ENCODE results near the gene TET3.

Gene TET3

GRCh38 chr2:73999881-74000597 is 15.3 kb downstream of the TET3 start:
- Histone ChIP-seq H3K36me3 (peaks cover 17% of the 10 kb centered on the region), H3K9me3 (no peaks in the 10 kb centered on the region), H3K4me1 (ENCODE audit: control insufficient read depth in 1 of 2, insufficient read depth in 1 of 2, low read depth in 1 of 2, low read length in 1 of 2) (peaks cover 22 to 37% of the 10 kb centered on the region in 2 experiments), H3K27ac (no peak overlapping the region), H3K4me3 (ENCODE audit: low read depth in 1 of 2, low read length in 1 of 2) (no peak overlapping the region), H3K27me3 (peaks cover 21% of the 10 kb centered on the region)
- no peak for TF ChIP-seq CTCF (IDR thresholded peaks at IDR 0.05)

GRCh38 chr2:74000666-74001065 is 16.0 kb downstream of the TET3 start:
- Histone ChIP-seq H3K27ac (no peak overlapping the region), H3K36me3 (peaks cover 22% of the 10 kb centered on the region), H3K4me3 (ENCODE audit: low read depth in 1 of 2, low read length in 1 of 2) (no peak overlapping the region), H3K4me1 (ENCODE audit: control insufficient read depth in 1 of 2, insufficient read depth in 1 of 2, low read depth in 1 of 2, low read length in 1 of 2) (peaks cover 22 to 37% of the 10 kb centered on the region in 2 experiments), H3K9me3 (no peaks in the 10 kb centered on the region), H3K27me3 (peaks cover 21% of the 10 kb centered on the region)
- TF ChIP-seq CTCF (IDR thresholded peaks at IDR 0.05), result no peak

GRCh38 chr2:74001121-74001520 is 16.4 kb downstream of the TET3 start:
- H3K9me3 ChIP-seq, result no peaks in the 10 kb centered on the region
- no peak overlapping the region for H3K4me3 ChIP-seq (ENCODE audit: low read depth in 1 of 2, low read length in 1 of 2)
- H3K27me3 ChIP-seq, result peaks cover 21% of the 10 kb centered on the region
- TF ChIP-seq CTCF (IDR thresholded peaks at IDR 0.05), result no peak
- H3K36me3 ChIP-seq, result peaks cover 26% of the 10 kb centered on the region
- H3K4me1 ChIP-seq (ENCODE audit: control insufficient read depth in 1 of 2, insufficient read depth in 1 of 2, low read depth in 1 of 2, low read length in 1 of 2), result peaks cover 17 to 35% of the 10 kb centered on the region in 2 experiments
- H3K27ac ChIP-seq, result peak overlapping the region; percentile 53

- Histone ChIP-seq H3K4me3 (ENCODE audit: low read depth in 1 of 2, low read length in 1 of 2) (peak overlapping the region; percentile 57 to 72), H3K36me3 (peaks cover 29% of the 10 kb centered on the region), H3K27ac (peak overlapping the region; percentile 53), H3K4me1 (ENCODE audit: control insufficient read depth in 1 of 2, insufficient read depth in 1 of 2, low read depth in 1 of 2, low read length in 1 of 2) (peaks cover 16 to 35% of the 10 kb centered on the region in 2 experiments), H3K9me3 (no peaks in the 10 kb centered on the region), H3K27me3 (peaks cover 21% of the 10 kb centered on the region)
- no peak for TF ChIP-seq CTCF (IDR thresholded peaks at IDR 0.05)
Observed at GRCh38 chr2:74001781-74002504, 17.2 kb downstream of the TET3 start.

- peak; percentile 36 for TF ChIP-seq CTCF (IDR thresholded peaks at IDR 0.05)
- Histone ChIP-seq H3K27me3 (peaks cover 21% of the 10 kb centered on the region), H3K4me3 (ENCODE audit: low read depth in 1 of 2, low read length in 1 of 2) (peak overlapping the region; percentile 57 to 72), H3K36me3 (peaks cover 29% of the 10 kb centered on the region), H3K27ac (peak overlapping the region; percentile 53), H3K9me3 (no peaks in the 10 kb centered on the region), H3K4me1 (ENCODE audit: control insufficient read depth in 1 of 2, insufficient read depth in 1 of 2, low read depth in 1 of 2, low read length in 1 of 2) (peaks cover 16 to 35% of the 10 kb centered on the region in 2 experiments)
Observed at GRCh38 chr2:74002505-74003421, 18.1 kb downstream of the TET3 start.

Measured in neutrophil (primary cell).